Measurements from ENCODE around the gene TEX52. TPM values are rescaled to one million over a fixed set of nuclear protein-coding genes. Genes with fewer than 3 reads are reported as not detected.
"Not testable (repeated sequence)": the region's sequence is repeated elsewhere in the genome, so short reads cannot be mapped to it uniquely, and the experiment has no call there.

Gene TEX52
- total RNA-seq, 4 donors from 2014 or later = not detected

GRCh38 chr12:2876431-2877046 is 19.7 kb upstream of the TEX52 start:
- Histone ChIP-seq H3K9me3 (no peaks in the 10 kb centered on the region), H3K27me3 (no peaks in the 10 kb centered on the region), H3K4me1 (peaks cover 0 to 27% (median 13%) of the 10 kb centered on the region in 3 donors), H3K36me3 (no peaks in the 10 kb centered on the region), H3K27ac (peak overlapping the region in 3 of 4 donors; percentile 94 to 95 (median 94)), H3K4me3 (peak overlapping the region; percentile 62 to 92)
- TF ChIP-seq EP300 (IDR thresholded peaks at IDR 0.05) (no peak), POLR2AphosphoS5 (IDR thresholded peaks at IDR 0.05) (no peak), POLR2A (IDR thresholded peaks at IDR 0.05) (no peak)
- TF ChIP-seq, protein P1, sequence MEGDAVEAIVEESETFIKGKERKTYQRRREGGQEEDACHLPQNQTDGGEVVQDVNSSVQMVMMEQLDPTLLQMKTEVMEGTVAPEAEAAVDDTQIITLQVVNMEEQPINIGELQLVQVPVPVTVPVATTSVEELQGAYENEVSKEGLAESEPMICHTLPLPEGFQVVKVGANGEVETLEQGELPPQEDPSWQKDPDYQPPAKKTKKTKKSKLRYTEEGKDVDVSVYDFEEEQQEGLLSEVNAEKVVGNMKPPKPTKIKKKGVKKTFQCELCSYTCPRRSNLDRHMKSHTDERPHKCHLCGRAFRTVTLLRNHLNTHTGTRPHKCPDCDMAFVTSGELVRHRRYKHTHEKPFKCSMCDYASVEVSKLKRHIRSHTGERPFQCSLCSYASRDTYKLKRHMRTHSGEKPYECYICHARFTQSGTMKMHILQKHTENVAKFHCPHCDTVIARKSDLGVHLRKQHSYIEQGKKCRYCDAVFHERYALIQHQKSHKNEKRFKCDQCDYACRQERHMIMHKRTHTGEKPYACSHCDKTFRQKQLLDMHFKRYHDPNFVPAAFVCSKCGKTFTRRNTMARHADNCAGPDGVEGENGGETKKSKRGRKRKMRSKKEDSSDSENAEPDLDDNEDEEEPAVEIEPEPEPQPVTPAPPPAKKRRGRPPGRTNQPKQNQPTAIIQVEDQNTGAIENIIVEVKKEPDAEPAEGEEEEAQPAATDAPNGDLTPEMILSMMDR (IDR thresholded peaks at IDR 0.05) = no peak
- 20% methylated on average over 1 to 2 of the region's 38 CpGs for WGBS, 2 donors (ENCODE audit: low coverage in 1 of 2)
- ATAC-seq = no peak

GRCh38 chr12:2868986-2869632 is 12.3 kb upstream of the TEX52 start:
- H3K4me3 ChIP-seq, H3K36me3 ChIP-seq, H3K27ac ChIP-seq, H3K9me3 ChIP-seq, ATAC-seq, H3K27me3 ChIP-seq, H3K4me1 ChIP-seq: not testable (repeated sequence)
- 87 to 95% methylated on average over 3 to 4 of the region's 9 CpGs for WGBS, 2 donors (ENCODE audit: low coverage in 1 of 2)

GRCh38 chr12:2864198-2864597 is 7.4 kb upstream of the TEX52 start:
- TF ChIP-seq POLR2A (IDR thresholded peaks at IDR 0.05) (no peak), EP300 (IDR thresholded peaks at IDR 0.05) (no peak), POLR2AphosphoS5 (IDR thresholded peaks at IDR 0.05) (no peak)
- TF ChIP-seq, protein P1 (IDR thresholded peaks at IDR 0.05) = no peak
- no peaks in the 10 kb centered on the region for H3K36me3 ChIP-seq
- no peaks in the 10 kb centered on the region for H3K4me1 ChIP-seq
- ATAC-seq = no peak
- H3K27ac ChIP-seq = no peak overlapping the region
- WGBS, 2 donors (ENCODE audit: low coverage in 1 of 2) = 100% methylated on average over 3 of the region's 9 CpGs; no CpG with 5 or more reads in 1 of the 2 donors
- no peak overlapping the region for H3K4me3 ChIP-seq
- H3K27me3 ChIP-seq = no peaks in the 10 kb centered on the region
- H3K9me3 ChIP-seq = no peaks in the 10 kb centered on the region

GRCh38 chr12:2863402-2863801 is 6.6 kb upstream of the TEX52 start:
- 92% methylated on average over 2 to 7 of the region's 7 CpGs for WGBS, 2 donors (ENCODE audit: low coverage in 1 of 2)
- not testable (repeated sequence) for H3K36me3 ChIP-seq, H3K27ac ChIP-seq, H3K4me3 ChIP-seq, H3K4me1 ChIP-seq, ATAC-seq, H3K27me3 ChIP-seq, H3K9me3 ChIP-seq

DNA sequence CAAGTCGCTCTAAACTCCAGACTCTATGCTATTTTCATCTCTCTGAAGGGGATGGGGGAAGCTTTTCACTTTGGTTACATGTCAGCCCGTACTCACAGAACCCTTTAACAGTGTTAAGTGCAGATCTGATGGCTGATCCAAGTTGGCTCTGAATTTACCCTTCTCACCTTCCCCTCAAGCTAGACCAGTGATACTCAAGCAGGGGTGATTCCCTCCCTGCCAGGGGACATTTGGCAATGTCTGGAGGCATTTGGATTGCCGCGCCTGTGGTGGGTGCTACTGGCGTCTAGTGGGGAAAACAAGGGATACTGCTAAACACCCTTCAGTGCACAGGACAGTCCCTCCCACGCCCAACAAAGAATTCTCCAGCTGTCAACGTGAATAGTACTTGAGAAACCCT is 6.0 kb upstream of the TEX52 start:
- Histone ChIP-seq H3K36me3 (peaks cover 0 to 7% of the 10 kb centered on the region in 2 donors), H3K27me3 (no peaks in the 10 kb centered on the region), H3K9me3 (no peaks in the 10 kb centered on the region), H3K4me3 (no peak overlapping the region), H3K27ac (no peak overlapping the region), H3K4me1 (no peaks in the 10 kb centered on the region)
- TF ChIP-seq EP300 (IDR thresholded peaks at IDR 0.05) = no peak
- TF ChIP-seq, protein P1 (IDR thresholded peaks at IDR 0.05) = no peak
- ATAC-seq = no peak
- 97 to 98% methylated on average over 5 to 6 of the region's 7 CpGs for WGBS, 2 donors (ENCODE audit: low coverage in 1 of 2)

DNA sequence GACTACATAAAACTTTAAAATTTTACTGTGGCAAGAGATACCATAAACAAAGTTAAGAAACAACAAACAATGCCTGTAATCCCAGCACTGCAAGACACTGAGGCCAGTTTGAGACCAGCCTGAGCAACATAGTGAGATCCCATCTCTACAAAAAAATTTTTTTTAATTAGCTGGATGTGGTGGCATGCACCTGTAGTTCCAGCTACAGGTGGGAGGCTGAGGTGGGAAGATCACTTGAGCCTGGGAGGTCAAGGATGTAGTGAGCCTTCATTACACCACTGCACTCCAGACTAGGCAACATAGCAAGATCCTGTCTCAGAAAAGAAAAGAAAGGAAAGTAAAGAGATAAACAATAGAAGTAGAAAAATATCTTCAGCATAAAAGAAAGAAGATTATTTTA is 3.3 kb upstream of the TEX52 start:
- TF ChIP-seq POLR2A (IDR thresholded peaks at IDR 0.05) = no peak
- no peak for TF ChIP-seq POLR2AphosphoS5 (IDR thresholded peaks at IDR 0.05)
- TF ChIP-seq, protein P1 (IDR thresholded peaks at IDR 0.05) = no peak
- no peak for TF ChIP-seq EP300 (IDR thresholded peaks at IDR 0.05)
- no peaks in the 10 kb centered on the region for H3K4me1 ChIP-seq
- no peaks in the 10 kb centered on the region for H3K9me3 ChIP-seq
- ATAC-seq = no peak
- peaks cover 0 to 16% of the 10 kb centered on the region in 2 donors for H3K36me3 ChIP-seq
- H3K27ac ChIP-seq = no peak overlapping the region
- H3K4me3 ChIP-seq = no peak overlapping the region
- H3K27me3 ChIP-seq = no peaks in the 10 kb centered on the region

Measured in gastroesophageal sphincter (tissue), 4 donors.